Neural progenitor cell (in vitro differentiated cells): Measurements from ENCODE around the gene ANO10.
"Not testable (repeated sequence)": the region's sequence is repeated elsewhere in the genome, so short reads cannot be mapped to it uniquely, and the experiment has no call there.

Source experiments
- EZH2 ChIP-seq: fragments of 200-600 bp; sonication (generic); IDR thresholded peaks from 2 replicates; pipeline ENCODE4 v1.6.1; 2017; ENCODE audit warnings: antibody characterized with exemption, mild to moderate bottlenecking, moderate library complexity
- TF ChIP-seq, protein P1 (sequence below): fragments of 200-600 bp; sonication (generic); IDR thresholded peaks from 2 replicates; pipeline ENCODE4 v1.5.1; 2017; ENCODE audit warnings: antibody characterized with exemption, mild to moderate bottlenecking

DNA sequence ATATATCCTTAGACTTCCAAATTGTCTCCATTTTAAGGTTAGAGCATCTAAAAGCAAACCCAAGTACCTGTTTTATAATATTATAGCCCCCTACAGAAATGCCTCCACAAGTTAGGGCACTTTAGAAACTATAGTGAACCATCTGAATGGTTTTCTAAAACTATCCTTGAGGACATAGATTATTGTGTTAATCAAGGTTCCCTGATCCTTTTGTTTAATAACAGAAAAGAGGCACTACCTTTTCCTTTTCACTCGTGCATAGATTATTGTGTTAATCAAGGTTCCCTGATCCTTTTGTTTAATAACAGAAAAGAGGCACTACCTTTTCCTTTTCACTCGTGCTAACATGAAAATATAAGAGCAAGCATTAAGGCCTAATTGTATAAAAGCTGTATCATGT lies 143.0 kb downstream of the ANO10 start:
- TF ChIP-seq, protein P1, sequence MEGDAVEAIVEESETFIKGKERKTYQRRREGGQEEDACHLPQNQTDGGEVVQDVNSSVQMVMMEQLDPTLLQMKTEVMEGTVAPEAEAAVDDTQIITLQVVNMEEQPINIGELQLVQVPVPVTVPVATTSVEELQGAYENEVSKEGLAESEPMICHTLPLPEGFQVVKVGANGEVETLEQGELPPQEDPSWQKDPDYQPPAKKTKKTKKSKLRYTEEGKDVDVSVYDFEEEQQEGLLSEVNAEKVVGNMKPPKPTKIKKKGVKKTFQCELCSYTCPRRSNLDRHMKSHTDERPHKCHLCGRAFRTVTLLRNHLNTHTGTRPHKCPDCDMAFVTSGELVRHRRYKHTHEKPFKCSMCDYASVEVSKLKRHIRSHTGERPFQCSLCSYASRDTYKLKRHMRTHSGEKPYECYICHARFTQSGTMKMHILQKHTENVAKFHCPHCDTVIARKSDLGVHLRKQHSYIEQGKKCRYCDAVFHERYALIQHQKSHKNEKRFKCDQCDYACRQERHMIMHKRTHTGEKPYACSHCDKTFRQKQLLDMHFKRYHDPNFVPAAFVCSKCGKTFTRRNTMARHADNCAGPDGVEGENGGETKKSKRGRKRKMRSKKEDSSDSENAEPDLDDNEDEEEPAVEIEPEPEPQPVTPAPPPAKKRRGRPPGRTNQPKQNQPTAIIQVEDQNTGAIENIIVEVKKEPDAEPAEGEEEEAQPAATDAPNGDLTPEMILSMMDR = not testable (repeated sequence)
- TF ChIP-seq EZH2 = not testable (repeated sequence)
